ENCODE results near the gene SNRNP27.
"Not testable (repeated sequence)": the region's sequence is repeated elsewhere in the genome, so short reads cannot be mapped to it uniquely, and the experiment has no call there.

Gene SNRNP27, protein sequence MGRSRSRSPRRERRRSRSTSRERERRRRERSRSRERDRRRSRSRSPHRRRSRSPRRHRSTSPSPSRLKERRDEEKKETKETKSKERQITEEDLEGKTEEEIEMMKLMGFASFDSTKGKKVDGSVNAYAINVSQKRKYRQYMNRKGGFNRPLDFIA

DNA sequence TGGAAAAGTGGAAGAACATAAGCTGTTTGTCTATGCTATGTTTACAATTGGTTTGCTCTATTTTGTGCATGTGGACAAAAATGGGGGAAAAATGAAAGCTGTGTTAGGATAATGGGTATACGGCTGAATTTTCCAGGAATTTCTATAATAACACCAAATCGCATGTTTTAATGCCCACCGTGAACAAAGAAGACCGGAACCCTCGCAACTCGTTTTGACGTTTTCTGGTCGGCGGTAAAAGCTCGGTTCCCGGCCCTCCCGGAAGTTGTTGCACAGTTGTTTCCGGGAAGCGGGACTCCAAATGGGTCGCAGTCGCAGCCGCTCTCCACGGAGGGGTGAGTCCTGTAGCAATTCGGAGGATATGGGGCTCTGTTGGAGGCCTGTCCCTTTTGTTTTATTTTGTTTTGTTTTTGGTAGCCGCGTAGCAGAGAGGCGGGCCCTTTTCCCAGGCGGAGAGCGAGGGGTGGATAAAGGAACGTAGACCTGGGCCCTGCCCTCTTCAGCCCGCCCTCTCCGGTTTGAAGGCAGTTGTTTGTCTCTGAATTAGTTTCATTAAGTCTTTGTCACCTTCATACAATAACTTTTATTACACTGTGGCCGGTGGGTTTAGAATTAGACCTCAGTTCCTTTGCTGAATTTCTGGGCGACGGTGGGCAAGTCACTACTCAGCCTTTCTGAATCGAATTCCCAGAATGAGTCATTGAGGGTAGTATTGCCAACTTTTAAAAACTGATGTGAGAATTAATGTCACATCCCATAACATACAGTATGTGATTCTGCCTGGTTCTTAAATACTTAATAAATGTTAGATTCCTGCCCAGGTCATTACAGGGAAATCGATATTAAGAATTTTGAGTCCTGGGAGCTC, at the start of gene SNRNP27:
Gene SNRNP27, plus strand, starts transcription at position 273 of the 868 bp plus-strand sequence. Its CDS starts 29 bp downstream, at position 302.
- DNase-seq (ENCODE audit: low read depth): peak; percentile 61

DNA sequence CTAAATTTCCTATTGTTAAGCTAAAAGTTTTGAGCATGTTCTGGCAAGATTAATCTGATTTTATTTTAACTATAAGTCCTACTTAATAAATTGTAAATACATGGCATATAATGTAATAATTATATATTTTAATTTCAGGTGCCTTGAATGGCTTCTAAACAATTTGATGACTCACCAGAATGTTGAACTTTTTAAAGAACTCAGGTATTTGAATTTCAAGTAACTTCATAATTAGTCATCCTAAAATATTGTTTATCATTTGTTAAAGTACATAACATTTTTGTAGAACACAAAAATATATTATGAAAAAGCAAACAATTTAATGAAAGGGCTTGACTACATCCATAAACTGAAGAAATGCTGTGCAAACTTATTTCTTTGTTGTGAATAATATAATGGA, 49.8 kb upstream of the SNRNP27 start:
- no peak for DNase-seq (ENCODE audit: low read depth)

DNA sequence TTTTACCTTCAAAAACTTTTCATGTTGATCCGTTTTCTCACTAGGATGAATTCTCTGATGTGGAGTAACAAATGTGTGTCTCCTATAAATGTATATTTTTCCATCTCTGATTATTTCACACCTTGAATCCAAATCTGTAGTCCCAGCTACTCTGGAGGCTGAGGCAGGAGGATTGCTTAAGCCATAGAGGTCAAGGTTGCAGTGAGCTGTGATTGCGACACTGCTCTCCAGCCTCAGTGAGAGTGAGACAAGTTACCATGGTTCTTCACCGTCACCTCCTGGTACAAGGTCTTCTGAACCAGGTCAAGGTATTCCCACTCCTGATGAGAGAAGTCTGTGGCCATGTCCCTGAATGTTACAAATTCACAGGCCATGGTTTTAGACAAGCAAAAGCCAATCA, 49.2 kb upstream of the SNRNP27 start:
- no peak for DNase-seq (ENCODE audit: low read depth)

DNA sequence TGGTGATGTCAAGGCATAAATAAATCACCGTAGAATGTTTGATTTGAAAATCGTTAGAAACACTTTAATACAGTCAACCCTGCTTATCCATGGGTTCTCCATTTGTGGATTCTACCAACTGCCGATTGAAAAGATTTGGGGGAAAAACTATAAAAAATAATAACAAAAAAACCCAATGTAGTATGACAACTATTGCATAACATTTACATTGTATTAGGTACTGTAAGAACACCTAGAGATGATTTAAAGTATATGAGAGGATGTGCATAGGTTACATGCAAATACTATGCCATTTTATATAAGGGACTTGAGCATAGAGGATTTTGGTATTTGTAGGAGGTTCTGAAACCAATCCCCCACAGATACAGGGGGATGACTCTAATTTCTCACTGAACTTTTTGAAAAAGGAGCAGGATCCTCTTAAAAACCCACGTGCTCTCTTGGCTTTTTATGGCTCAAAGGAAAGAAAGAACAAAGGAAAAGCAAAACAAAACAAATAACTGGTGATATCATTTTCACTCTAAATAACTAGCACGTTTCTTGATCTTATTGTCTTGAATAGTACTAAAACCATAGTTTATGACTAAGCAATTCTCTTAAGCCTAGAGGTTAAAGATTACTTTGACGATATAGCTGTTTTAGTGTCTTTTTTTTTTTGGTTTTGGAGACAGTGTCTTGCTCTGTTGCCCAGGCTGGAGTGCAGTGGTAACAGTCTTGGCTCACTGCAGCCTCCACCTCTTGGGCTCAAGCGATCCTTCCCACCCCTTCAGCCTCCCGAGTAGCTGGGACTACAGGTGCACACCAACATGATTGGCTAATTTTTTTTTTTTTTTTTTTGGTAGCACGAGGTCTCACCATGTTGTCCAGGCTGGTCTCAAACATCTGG, 47.3 kb upstream of the SNRNP27 start:
- DNase-seq (ENCODE audit: low read depth): no peak

DNA sequence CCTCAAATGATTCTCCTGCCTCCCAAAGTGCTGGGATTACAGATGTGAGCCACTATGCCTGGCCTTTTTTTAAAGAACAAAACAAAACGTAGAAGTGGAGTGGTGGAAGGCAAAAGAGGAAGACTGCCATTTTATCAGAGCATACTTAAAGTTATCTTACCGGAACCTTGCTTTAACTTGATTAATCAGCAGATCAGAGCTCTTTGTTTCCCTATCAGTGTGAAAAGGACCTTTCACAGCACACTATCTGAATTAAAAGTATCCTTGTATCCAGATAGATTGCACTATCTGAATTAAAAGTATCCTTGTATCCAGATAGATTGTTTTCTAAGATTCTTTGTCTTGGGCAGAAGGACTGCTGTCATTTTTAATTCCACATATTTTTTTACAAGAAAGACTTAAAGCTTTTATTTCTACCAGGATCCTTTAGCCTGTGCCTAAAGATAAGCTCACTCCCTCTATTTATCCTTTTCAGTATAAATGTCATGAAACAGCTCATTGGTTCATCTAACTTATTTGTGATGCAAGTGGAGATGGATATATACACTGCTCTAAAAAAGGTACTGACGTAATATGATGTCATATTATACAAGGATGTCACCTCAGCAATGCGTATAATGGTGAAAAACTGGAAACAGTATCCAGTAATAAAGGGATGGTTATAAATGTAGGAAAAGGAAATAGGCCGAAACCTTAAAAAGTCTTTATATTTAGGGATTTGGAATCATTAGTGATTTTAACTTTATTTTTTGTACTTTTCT, 46.5 kb upstream of the SNRNP27 start:
- DNase-seq (ENCODE audit: low read depth): no peak

DNA sequence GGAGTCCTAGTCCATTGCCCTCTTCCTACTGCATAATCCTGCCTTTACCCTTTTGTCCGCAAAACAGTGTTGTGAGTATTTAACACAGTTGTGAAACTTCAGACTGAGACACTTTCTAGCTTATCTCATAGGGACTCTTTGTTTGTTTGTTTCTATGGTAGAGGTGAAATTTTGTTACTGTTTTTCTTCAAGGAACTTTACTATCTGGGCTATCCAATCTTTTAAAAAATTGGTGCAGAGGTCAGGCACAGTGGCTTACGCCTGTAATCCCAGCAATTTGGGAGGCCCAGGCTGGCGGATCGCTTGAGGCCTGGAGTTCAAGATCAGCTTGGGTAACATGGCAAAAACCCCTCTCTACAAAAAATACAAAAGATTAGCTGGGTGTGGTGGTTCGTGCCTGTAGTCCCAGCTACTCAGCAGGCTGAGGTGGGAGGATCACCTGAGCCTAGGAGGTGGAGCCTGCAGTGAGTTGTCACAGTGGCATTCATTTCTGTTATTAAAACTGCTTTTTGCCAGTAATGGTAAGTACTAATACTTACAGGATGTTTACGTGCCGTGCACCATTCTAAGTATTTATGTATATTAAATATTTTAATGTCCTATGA, 45.5 kb upstream of the SNRNP27 start:
- no peak for DNase-seq (ENCODE audit: low read depth)

DNA sequence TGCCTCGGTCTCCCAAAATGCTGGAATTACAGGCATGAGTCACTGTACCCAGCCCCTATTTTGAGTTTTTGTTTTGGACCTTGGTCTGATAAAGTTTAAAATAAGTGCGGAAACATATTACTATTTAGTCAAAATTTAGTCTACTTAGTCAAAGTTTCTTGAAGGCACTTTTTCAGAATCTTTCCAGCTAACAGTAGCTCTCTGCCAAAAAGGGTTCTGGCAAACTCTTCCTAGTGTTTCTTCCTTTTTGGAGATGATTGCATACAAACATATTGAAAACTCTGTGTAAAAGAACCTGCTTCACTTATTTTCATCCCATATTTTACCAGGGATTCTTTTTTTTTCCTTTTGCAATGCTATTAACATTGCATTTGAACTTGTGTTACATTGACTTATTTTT, 35.5 kb upstream of the SNRNP27 start:
- DNase-seq (ENCODE audit: low read depth): no peak

DNA sequence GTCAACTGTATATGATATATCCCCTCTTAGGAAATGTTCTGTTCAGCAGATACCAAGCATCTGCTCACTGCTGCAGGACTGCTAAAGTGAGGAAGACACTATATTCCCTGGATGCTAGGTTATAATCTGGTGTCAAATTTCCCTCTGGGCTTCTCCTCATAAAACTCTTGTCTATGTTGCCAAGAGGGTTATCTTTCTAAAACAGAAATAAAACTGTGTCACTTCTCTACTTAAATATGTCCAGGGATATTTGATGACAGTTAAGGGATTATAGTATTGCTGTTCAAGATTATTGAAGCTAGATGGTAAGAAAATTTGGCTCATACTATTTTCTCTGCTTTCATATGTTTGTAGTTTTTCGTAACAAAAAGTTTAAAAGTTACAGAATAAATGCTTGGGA, 30.5 kb upstream of the SNRNP27 start:
- DNase-seq (ENCODE audit: low read depth): no peak

DNA sequence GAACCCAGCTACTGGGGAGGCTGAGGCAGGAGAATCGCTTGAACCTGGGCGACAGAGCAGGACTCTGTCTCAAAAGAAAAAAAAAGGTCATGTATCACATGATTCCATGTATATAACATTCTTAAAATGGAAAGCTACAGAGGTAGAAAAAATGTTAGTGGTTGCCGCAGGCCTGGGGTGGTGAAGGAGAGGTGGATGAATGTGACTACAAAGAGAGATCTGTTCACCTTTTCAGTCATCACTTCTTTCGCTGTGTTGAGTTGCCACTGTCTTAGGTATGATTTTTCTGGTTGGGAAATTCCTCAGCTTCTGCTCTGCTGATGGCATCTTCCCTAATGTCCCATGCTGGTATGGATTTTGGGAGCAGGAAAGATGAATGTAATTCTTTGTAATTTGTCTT, 5.3 kb upstream of the SNRNP27 start:
- DNase-seq (ENCODE audit: low read depth): no peak

DNA sequence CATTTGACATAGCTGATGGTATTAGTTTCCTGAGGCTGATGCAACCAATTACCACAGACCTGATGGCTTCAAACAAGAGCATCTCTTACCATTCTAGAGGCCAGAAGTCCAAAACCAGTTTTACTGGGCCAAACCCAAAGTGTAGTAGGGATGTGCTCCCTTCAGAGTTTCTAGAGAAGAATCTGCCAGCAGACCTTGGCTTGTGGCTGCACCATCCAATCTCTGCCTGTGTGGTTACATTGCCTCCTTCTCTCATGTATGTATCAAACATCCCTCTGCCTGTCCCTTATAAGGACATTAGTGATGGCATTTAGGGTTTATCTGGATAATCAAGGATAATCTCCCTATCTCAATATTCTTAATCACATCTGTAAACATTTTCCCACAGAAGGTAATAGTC, 4.5 kb upstream of the SNRNP27 start:
- DNase-seq (ENCODE audit: low read depth): no peak

DNA sequence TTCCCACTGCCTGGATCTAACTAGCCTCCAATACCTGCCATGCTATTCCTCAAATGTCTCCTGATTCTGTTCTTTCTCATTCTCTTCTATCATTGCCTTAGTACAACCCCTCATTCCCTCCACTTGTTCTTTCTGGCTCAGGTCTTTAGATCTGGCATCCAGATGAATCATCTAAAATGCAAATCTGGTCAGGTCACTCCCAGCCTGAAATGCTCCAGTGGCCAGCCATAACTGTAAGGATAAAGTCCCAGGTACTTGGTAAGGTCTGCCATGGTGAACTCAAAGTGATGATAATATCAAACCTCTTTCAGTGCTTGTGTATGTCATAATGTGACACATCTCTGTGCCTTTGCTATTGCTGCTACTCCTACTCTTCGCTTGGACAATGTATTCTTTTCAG, 2.9 kb upstream of the SNRNP27 start:
- DNase-seq (ENCODE audit: low read depth): no peak

DNA sequence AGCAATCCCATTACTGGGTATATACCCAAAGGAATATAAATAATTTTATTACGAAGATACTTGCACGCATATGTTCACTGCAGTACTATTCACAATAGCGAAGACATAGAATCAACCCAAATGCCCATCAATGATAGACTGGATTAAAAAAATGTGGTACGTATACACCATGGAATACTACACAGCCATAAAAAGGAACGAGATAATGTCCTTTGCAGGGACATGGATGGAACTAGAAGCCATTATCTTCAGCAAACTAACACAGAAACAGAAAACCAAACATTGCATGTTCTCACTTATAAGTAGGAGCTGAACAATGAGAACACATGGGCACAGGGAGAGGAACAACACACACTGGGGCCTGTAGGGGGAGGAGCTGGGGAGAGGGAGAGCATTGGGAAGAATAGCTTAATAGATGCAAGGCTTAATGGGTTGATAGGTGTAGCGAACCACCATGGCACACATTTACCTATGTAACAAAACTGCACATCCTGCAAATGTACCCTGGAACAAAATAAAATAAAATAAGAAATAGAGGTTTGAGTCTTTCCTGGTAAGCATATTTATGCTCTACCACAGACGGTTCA, 825 bp upstream of the SNRNP27 start:
- DNase-seq (ENCODE audit: low read depth): not testable (repeated sequence)

DNA sequence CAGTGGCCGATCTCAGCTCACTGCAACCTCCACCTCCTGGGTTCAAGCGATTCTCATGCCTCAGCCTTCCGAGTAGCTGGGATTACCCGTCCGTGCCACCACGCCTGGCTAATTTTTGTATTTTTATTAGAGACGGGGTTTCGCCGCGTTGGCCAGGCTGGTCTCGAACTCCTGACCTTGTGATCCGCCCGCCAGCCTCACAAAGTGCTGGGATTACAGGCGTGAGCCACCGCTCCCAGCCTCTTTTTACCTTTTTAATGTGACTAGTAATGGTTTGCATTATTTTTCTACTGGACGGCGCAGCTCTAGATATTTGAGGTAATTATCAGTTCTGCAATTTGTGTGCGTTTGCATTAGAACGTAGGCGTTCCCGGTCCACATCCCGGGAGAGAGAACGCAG, 981 bp downstream of the SNRNP27 start:
- DNase-seq (ENCODE audit: low read depth): not testable (repeated sequence)

DNA sequence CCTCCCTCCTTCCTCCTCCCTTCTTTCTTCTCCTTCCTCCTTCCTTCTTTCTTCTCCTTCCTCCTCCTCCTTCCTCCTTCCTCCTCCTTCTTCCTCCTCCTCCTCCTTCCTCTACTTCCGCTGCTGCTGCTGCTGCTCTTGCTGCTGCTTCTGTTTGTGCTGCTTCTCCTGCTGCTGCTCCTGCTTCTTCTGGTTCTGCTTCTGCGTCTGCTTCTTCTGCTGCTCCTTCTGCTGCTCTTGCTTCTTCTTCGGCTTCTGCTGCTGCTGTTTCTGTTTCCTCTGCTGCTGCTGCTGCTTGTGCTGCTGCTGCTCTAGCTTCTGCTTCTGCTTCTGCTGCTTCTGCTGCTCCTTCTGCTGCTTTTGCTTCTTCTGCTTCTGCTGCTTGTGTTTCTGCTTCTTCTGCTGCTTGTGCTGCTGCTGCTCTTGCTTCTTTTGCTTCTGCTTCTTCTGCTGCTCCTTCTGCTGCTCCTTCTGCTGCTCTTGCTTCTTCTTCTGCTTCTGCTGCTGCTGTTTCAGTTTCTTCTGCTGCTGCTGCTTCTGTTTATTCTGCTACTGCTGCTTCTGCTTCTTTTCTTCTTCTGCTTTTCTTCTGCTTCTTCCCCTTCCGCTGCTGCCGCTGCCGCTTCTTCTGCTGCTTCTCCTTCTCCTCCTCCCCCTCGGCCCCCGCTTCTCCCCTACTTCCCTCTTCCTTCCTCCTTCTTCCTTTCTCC, 8.6 kb downstream of the SNRNP27 start:
- DNase-seq (ENCODE audit: low read depth): no peak

DNA sequence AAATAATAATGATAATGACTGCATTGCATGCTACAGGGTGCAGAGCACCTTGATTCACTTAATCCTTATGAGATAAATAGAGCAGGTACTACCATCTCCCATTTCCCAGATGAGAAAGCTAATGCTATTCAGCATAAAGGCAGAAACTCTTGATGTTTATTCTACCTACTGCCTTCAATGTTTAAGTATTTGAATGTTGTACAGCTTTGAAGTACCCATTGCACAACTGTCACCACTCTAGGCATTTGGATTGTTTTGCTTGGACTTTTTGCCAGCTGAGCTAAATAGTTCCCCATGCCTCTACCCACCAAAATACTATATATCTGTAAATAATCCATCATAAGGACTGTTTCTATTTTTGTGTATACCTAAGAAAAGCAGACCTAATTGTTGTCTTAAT, 13.5 kb downstream of the SNRNP27 start:
- DNase-seq (ENCODE audit: low read depth): no peak

DNA sequence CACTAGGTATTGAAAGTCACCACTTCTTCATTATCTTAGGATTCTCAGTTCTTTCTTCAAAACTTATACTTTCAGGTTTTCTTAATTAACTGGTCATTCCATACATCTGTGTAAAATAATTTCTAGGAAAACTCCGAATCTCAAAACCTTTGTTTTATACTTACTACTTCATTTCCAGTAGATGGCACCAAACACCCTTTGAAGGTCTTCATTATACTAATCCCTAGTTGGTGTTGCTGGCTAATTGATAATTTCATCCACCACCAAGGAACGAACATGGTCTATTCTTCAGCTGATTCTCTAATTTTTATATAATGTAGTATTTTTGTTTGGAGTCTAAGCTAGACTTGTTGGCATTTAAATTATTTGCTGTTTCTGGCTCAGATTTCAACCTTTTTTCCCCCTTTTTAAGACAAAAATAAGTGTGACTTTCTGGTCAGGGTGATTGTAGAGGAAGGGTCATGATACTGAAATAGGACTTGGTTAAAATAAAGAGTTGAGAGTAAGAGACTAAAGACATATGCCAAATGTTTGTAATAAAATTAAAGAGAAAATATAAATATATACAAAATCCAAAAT, 18.3 kb downstream of the SNRNP27 start:
- DNase-seq (ENCODE audit: low read depth): no peak

DNA sequence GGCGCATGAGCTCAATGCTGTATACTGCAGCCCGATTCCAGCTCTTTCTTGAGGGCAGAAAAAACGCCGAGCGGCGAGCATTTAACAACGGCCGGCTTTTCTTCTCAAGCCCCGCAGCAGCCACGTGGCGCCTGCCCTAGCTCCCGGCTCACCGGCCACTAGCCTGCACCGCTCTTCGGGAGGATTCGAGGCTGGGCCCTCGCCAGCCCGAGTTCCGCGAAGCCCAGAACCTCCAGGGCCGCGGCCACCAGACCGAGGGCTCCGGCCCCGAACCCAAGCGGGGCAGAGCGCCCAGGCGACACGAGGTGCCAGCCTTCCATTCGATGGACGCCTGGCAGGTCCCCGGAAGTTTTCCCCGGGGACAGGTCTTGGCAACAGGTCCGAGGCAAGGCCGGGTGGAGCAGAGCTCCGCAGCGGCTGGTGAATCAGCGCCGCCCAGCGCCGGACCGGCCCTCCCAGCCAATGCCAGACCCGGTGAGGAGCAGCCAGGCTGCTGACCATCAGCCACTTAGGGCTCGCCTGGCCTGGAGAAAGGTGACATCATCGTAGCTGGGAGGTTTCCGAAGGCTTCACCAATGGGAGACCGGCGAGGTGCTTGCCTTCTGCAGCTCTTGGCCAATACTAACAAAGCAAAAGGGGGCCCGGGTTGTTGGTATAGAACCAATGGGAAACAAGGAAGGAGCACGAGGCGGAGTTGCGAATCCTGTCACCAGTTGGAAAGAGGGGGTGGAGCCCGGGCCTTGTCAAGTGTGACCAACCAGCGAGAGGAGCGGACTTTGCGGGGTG, 20.6 kb downstream of the SNRNP27 start:
- DNase-seq (ENCODE audit: low read depth): peak; percentile 100

DNA sequence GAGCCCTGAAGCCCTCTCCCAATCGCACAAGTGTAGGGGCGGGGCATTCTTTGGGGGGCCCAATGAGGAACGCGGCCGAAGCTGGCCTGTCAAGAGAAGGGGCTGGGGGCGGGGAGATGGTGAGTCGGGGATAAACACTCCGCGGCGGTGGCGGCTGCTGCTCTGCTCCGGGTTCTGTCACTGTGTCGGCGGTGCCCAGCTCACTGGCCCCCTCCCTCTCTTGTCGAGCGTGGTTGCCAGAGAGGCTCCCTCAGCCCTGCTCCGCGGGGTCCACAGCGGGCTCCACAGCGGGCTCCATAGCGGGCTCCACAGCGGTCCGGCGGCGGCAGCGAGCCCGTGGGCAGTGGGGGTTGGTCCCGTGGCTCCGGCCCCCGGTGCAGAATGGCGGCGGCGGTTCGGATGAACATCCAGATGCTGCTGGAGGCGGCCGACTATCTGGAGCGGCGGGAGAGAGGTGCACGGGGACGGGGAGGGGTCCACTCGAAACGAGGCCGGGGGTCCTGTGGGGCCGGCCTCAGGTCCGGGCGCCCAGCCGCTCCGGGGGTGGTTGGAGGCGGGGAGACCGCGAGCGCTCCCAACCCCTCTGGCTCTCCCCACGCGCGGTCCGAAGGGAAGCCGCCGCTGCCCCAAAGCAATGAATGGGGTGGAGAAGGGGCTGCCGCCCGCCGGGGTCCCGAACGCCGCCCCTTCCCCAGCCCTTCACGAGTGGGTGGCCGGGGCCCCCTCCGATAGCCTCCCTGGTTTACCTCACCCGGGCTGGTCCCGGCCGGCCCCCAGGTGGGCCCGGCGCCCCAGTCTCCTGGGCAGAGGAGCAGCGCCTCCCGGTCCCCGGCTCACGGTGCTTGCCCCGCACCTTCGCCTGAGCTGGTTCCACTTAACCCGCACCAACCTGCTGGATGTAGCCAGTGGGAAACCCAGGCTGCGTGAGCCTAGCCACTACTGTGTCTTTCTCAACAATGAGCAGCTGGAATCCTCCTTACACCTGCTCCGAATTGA, 21.5 kb downstream of the SNRNP27 start, which contains the start of gene MXD1:
Gene MXD1, plus strand, starts transcription at position 160 of the 996 bp plus-strand sequence. Its CDS starts 222 bp downstream, at position 382.
- DNase-seq (ENCODE audit: low read depth): no peak

Data from T-helper 22 cell (primary cell).